Stimulated activated CD8-positive, alpha-beta memory T cell treated with anti-CD3 and anti-CD28 coated beads, Interleukin-12 subunit alpha, Interleukin-12 subunit beta, amount 100 ng/mL, for 1 hour (primary cell): ENCODE measurements around the gene ODAD2.
"Not testable (repeated sequence)": the region's sequence is repeated elsewhere in the genome, so short reads cannot be mapped to it uniquely, and the experiment has no call there.

Experiments
- DNase-seq: peaks from one replicate; pipeline ENCODE4 v3.0.0-alpha.2; 2020; ENCODE audit warnings: low read depth

Gene ODAD2

DNA sequence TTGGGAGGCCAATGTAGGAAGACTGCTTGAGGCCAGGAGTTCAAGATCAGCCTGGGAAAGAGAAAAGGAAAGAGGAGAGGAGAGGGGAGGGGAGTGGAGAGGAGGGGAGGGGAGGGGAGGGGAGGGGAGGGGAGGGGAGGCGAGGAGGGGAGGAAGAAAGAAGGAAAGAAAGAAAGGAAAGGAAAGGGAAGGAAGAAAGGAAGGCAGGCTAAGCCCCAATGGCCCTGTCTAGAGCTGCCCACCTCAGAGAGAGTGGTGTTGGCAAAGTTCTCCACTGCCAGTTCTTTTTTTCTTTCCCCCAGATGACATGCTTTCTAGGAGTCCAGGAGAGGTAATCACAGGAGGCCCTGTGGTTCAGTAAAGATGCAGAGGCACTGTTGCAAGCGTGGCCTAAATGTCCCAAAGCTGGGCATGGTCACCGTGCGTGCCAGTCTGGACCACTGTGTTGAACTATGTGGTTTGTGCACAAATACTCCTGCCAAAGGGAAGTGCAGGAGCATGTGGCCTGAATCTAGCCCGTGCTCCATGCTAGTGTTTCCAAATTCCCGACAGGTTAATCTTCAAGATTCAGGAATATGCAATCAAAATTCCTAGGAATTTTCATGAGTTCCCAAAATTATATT, 39.7 kb downstream of the ODAD2 start:
- DNase-seq, result no peak

DNA sequence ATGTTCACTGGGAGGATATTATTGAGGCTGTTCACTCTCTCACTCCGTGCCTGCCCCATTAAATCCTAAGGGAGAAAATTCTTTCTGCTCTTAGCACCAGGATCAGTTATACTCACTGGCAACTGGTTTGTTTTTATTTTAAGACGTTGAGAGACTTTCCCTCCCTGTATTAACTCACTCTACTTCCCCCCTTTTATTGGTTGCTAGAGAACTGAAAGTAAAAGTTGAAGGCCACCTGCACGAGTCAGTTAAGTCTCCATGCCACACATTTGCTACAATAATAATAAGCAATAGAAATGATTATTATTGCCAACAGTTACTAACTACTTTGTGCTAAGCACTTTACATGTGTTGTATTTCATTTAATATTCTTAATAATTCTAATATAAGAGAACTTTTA, 40.5 kb downstream of the ODAD2 start:
- not testable (repeated sequence) for DNase-seq

DNA sequence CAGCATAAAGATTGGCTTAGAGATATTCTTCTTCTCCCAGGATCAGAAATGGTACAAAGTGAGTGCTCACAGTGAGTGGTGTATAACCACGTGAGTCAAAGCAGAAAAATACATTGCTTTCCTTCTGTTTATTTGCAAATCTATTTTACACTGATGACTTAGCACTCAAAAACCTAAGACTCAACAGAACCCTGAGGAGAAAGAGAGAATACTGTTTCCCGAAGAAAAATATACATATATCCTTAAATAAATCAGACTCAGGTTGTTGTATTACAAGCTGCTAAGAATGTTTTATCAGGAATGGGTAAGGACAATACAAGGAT, 48.7 kb downstream of the ODAD2 start:
- DNase-seq, result no peak

DNA sequence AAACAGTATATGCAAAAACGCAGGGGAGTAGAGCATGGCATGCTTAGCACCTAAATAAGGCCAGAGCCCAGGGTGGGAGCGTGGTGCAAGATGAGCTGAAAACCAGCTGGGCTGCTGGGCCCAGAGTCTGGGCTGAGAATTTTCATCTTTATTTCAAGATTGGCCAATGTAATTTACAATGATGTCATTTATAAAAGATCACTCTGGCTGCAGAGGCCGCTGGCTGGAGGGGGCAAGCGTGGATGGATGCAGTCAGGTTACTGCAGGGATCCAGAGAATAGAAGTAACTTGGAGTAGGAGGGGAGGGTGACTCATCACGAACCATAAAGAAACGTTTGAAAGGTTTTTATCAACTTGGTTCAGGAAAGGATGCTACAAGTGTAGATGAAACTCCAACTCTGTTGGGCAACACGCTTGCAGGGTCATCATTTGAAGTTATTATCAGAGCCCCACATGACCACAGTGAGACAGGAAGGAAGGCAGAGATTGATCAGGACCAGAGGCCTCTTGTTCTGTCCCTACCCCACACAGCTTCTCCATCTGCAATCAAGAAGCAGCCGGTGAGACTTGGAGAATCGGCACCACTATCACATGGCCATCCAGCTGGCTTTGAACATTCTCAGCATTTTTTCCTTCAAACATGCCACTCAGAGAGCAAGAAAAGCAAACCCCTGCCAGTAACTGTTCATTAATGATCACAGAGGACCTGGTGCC, 49.2 kb downstream of the ODAD2 start:
- no peak for DNase-seq

DNA sequence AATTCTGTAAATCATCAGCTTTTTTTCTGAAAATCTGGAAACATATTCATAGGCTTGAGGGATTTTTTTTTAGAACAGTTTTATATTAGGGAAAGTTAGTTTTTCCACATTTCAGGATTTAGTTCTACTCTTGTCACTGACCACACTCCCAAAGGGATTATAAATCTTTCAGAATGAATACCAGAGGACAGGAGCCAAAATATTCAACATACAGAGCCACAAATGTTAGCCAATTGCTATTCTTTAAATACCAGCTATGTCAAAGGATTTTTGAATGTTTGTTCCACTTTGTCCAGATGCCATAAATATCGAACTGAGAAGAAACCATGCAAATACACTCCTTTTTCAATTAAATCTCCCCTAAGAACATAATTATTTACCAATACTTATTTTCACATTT, 50.7 kb downstream of the ODAD2 start:
- DNase-seq, result no peak

DNA sequence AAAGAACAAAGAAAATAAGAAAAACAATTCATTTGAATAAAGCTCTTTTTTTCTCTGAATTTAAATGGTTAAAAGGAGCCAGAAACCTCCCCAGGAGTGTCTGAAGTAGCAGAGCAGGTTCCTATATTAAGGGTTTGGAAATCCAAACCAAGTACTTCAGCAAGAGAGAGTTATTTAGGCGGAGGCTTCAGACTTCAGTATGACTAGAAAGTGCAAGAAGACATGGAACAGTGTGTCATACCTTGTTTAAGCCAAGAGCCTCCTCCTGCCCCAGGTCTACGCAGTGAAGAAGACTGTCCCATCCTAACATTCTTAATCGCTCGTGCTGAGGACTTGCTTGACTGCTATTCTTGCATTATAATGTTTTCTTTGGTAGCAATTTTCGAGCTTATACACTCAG, 51.3 kb downstream of the ODAD2 start:
- DNase-seq, result no peak

DNA sequence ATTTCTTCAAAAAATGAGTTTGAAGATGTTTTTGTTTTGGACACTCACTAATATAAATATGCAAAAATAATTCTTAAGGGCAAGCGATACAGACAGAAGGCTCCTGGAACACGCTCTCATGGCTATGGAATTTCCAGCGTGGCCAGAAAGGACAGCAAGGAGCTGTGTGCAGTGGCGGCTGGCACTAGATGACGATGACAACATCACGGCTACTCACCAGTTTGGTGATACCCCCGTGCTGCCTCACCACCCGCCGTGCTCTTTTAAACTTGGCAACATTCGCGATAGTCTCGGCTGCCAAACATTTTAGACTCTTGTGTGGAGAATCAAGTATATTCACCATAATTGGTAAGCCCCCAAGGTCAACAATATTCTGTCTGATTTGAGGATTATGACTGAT, 54.9 kb downstream of the ODAD2 start:
- DNase-seq, result no peak

DNA sequence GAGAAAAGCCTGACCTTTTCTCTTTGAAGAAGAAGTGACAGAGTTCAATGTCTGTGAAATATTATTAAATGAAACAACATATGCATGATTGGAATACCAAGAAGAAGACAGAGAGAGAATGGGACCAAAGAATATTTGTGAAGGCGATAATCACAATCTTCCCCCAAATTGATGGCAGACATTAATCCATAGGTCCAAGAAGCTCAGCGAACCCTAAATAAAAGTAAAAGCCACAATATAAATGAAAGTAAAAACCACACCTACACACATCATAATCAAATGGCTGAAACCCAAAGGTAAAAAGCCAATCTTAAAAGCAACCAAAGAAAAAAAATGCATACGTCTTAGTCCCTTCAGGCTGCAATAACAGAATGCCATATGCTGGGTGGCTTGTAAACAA, 84.0 kb downstream of the ODAD2 start:
- DNase-seq, result no peak

DNA sequence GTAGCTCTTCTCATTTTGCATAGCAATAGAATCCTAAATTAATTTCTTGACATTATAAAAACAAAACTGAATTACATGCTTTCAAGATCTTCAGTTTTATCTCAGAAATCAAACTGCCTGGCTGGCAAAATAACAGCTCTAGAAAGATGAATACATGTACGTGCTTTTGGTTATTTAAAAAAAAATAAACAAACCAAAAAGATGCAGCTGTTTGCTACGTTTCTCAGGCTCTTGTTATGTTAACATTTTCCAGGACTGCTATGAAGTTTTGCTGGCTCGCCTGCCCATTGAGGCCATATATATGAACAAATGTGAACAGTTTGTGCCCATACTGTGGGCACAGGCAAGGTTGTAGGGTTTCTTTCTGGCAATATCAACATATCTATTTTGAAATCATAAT, 86.6 kb downstream of the ODAD2 start:
- DNase-seq, result no peak

DNA sequence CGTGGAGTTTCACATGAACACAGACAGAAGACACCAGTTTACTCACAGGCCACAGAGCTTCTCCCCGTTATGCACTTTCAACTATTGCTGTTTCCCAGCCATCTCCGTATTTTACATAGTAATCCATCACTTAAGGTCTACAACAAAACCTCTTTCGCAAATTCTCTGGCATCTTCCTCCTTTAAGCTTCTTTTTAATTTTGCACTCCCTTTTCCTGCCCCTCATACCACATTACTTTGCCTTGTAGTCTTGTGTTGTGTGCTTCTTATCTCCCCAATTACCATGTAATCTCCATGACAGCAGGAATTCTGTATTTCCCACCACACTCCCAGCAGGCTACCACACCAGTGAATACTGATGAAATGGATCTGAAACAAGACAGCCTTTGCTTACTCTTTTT, 87.3 kb downstream of the ODAD2 start:
- DNase-seq, result no peak

DNA sequence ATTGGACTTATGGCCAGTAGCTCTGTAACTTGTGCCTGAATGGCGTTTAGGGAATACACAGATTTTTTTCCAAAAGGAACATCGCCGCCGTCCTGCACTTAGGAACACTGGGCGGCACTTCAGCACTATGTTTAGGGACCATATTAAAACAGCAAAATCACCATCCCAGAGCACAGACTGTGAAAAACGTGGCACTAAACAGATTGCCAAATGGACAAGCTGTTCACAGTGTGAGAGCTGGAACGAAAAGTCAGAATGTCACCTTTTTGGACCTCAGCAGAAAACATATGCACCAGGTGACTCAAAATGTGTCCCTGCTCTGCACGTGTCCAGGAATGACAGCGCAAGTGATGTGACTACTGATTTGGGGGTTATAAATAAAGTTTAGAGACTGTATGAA, 87.9 kb downstream of the ODAD2 start:
- no peak for DNase-seq

DNA sequence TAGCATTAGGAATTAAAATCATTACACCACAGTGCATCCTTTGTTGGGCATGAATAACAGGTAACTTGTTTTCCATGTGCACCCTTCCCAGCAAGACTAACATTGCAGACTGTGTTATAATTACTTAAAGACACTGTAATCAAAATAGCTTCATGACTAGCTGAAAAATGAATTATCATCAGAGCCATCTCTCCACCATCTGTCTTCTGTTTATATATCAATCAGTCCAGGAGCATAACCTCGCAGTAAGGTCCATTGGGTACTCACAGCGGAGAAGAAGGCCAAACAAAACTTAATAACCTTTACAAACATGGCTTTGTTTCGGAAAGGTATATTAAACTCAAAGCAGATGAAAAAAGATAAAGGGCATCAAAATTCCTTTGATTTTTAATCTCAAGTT, 90.6 kb downstream of the ODAD2 start:
- DNase-seq, result no peak

DNA sequence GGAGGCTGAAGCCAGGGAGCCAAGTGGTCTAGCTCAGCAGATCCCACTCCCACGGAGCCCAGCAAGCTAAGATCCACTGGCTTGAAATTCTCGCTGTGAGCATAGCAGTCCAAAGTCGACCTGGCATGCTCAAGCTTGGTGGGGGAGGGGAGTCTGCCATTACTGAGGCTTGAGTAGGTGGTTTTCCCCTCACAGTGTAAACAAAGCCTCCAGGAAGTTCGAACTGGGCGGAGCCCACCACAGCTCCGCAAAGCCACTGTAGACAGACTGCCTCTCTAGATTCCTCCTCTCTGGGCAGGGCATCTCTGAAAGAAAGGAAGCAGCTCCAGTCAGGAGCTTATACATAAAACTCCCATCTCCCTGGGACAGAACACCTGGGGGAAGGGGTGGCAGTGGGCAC, 99.4 kb downstream of the ODAD2 start:
- not testable (repeated sequence) for DNase-seq

DNA sequence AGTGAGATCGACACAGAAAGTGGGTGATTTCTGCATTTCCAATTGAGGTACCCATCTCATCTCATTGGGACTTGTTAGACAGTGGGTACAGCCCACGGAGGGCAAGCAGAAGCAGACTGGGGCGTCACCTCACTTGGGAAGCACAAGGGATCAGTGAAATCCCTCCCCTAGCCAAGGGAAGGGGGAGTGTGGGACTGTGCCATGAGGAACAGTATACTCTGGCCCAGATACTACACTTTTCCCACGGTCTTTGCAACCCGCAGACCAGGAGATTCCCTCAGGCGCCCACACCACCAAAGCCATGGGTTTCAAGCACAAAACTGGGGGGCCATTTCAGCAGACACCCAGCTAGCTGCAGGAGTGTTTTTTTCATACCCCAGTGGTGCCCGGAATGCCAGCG, 99.8 kb downstream of the ODAD2 start:
- no peak for DNase-seq

DNA sequence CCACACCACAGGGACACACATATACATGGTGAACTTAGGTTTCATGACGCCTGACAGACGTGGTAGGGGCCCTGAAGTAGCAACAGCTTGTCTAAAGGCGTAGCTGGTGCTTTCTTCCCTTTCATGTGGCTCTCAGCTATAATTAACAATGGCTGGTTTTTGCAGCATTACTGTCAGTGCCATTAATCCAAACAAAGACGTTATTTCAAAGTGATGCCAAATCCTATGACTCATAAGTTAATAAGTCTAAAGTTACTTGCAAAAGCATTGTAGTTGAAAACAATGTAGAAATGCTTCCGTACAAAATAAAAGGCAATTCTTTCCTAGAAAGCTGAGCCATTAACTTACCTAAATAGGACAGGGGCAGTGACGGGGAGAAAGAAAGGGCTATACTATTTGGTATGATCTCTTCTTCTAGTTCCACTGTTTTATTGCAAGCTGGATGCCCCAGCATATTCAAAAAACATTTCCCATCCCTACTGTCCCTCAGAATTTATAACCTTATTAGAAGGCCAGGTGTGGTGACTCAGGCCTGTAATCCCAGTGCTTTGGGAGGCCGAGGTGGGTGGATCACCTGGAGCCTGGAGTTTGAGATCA, 105.4 kb downstream of the ODAD2 start:
- DNase-seq, result no peak

DNA sequence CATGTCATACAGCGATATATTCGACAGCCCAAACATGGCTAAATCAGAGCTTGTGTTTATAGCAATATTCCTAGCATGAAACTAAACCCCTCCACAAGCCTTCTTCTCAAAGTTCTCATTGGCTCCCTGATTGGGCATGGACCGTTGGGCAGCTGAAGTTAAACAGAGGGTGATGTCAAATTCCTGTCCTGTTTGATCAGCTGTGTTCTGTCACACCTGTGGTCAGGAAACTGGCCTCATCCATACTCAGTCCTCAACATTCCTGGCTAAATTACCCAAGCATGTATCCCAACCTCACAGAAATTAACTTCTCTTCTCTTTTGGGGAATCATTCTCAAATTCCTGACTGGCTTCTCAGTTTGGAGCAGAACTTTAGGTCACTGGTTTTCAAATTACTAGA, 107.9 kb downstream of the ODAD2 start:
- no peak for DNase-seq

DNA sequence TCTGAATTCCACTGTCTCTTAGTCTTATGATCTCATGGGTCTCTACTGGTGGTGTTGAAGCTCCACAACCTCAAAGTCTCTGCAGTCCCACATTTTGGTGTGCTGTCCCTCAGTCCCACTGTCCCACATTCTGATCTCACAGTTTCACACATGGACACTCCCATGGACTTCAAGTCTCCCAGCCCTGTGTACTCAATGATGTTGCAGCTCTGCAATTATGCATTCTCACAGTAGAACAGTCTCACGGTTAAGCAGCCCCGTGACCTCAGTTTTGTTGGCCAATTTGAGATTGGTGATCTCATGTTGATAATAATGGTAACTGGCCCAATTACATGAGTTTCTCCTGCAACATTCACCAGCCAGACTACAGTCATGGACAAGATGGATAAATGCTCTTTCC, 109.4 kb downstream of the ODAD2 start:
- DNase-seq, result no peak

DNA sequence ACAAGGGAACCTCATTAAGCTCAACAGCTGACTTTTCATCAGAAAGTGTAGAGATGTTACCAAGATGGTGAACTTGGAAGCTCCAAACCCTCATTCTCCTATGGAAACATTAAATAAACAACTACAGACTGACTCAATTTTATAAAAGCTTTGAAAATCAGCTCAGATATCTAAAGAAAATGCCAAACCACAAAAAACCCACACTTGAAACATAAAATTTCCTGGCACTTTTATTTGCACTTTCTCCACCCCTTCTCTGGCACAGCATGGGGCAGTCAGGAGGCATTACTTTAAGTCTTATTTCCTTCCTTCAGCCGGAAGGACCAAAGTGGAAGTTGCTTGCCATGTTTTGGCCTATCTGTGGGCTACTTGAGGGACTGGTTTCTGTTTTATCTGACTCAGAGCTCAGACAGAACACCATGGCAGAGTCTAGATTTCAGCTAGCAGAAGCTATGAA, 114.7 kb downstream of the ODAD2 start:
- no peak for DNase-seq

DNA sequence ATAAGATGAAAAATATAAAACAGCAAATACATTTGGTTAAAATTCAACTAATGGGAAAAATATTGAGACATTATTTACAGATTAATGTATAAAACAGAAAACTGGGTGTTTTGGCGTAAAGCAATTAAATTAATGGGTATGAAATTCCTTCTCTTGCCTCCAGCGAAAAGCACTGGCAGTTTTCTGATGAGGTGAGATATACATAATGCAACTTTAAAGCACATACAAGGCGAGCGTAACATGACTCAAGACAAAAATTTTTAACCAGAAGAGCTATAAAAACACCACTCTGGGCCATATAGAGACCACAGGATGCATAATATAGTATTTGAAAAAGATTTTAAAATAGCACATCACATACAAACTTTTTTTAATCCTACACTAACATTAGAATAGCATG, 120.6 kb downstream of the ODAD2 start:
- DNase-seq, result no peak

DNA sequence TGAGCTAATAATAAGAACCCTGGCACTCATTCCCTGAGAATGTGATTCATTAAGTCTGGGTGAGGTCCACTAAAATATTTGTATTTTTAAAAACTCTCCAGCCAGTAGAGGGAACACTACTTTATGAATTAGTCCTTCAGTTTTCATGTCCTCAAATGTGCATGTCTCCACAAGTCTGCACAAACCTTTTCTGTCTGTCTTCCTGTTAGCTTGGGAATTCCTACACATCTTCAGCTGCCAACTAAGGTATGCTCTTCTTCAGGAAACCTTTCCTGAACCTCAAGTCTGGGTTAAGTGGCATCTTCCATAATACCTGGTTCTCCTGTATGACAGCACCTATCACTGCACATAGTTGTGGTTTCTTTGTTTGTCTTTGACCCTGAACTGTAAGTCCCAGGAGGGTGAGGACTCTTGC, 133.7 kb downstream of the ODAD2 start:
- no peak for DNase-seq

DNA sequence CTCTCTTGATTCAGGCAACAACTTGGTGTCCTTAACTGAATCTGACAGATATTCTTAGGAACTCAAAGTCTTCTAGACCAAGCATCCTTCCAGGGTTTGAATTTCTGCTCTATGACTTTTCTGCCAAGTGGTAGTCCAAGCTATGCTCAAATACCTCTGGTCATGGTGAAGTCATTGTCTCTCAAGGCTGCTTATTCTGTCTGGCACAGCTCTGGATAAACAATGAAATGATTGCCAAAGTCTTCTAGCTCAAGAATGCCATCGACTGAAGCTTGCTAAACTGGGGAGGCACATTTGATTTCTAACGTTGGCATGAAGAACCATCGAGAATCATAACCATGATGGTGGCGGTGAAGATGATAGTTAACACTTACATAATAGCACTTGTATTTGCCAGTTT, 137.1 kb downstream of the ODAD2 start:
- DNase-seq, result no peak

DNA sequence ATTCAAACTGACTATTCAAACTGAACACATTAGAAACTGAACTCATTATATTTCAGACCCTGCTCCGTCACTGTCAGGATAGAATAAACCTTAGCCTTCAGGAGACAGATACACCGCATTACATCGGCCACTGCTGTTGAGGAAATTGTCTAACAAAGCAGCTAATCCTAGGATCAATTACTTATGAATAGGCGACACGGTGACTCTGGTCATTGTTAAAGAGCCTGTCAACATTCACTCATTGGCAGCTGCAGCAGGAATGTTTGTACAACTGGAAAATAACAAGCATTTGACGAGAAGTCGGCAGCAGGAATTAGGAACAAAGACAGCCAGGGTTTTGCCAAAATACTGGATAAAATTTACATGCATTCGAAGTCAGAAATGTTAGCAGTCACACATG, 141.3 kb downstream of the ODAD2 start:
- DNase-seq, result no peak

DNA sequence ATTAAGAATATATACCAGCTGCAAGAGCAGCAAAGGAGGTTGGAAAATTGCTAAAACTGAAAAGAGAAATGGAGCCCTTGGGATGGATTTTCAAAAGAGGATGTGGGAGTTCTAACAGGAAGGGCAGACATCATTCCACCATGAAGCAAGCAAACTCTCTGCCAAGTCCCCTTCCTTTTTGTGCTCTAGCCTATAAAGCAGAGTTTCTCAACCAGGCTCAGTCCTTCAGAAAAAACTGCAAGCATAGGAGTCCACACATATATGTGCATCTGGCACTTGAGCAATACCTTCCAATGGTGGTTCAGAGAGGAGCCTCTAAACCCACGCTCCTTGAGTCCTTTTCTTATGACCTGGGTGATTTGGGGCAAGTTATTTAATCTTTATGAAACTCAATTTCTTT, 154.7 kb downstream of the ODAD2 start:
- no peak for DNase-seq

DNA sequence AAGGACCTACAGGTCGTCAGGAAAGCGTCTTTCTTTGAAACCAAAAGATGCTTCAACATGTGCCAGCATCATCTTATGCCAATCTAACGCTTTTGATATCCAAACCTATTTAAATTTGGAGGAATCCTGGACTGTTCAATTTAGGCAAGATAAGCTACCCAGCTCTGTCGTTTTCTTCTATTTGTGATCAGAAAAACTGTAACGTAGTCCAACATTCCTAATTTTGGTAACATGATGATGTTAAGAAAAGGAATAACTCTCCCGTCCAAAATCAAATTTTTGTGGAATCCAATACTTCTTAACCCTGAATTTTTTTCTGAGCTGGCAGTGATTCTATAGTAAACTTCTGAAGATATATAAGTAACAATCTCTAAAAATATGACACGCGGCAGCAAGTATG, 160.0 kb downstream of the ODAD2 start:
- no peak for DNase-seq
